Stimulated activated CD4-positive, alpha-beta T cell treated with anti-CD3 and anti-CD28 coated beads, Interleukin-1b, Interleukin-23, amount 100 ng/mL, for 24 hours (primary cell): ENCODE results near the gene HRAS.
"Not testable (repeated sequence)": the region's sequence is repeated elsewhere in the genome, so short reads cannot be mapped to it uniquely, and the experiment has no call there.

Experiments used
- DNase-seq, 4 experiments: peaks; one replicate each; pipeline ENCODE4 v3.0.0-alpha.2; 2020; ENCODE audit warnings: low read depth in 4 of 4, low spot score in 1 of 4

The HRAS gene

DNA sequence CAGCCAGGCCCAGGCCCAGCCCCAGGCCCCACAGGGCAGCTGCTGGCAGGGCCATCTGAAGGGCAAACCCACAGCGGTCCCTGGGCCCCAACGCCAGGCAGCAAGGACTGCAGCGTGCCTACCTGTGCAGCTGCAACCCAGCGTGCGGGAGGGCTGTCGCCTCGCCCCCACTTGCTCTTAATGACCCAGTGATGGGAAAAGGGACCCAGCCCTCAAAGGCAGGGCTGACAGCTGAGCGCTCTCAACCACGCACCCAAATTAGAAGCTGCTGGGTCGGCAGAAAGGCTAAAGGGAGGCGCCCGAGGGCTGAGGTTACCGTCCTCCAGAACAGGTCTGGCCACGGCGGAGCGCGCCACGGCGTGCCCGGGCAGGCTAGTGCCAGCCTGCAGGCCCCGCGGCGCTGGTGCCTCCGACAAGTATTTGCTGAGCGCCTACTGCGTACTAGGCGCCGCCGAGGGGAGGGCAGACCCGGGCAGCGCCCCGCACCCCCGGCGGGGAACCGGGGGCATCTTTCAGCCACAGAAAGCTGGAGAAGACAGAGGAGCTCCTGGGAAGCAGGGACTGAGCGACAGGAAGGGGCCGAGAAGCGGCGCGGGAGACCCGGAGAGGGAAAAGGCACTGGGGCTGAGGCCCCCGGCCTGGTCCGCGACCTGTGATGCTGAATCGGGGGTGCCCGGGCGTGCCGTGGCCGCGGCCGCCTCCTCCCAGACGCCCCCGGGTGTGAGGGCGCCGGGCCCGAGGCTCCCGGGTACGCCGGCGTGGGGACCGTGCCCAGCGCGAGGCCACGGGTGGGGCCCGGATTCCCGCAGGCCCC lies 773 bp downstream of the HRAS start:
- peak in 1 of 4 experiments; percentile 18 for DNase-seq

DNA sequence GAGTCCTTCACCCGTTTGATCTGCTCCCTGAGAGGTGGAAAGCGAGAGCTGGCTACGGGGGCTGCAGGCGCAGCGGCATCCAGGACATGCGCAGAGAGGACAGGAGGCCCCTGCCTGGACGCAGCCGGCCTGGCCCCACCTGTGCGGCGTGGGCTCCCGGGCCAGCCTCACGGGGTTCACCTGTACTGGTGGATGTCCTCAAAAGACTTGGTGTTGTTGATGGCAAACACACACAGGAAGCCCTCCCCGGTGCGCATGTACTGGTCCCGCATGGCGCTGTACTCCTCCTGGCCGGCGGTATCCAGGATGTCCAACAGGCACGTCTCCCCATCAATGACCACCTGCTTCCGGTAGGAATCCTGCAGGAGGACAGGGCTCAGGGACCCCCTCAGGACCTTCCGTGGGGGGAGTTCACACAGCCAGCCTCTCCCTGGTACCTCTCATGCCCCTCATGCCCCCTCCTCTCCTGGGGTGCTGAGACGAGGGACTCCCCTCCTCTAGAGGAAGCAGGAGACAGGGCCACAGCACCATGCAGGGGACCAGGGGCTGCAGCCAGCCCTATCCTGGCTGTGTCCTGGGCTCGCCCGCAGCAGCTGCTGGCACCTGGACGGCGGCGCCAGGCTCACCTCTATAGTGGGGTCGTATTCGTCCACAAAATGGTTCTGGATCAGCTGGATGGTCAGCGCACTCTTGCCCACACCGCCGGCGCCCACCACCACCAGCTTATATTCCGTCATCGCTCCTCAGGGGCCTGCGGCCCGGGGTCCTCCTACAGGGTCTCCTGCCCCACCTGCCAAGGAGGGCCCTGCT lies 1.6 kb downstream of the HRAS start:
- no peak for DNase-seq

DNA sequence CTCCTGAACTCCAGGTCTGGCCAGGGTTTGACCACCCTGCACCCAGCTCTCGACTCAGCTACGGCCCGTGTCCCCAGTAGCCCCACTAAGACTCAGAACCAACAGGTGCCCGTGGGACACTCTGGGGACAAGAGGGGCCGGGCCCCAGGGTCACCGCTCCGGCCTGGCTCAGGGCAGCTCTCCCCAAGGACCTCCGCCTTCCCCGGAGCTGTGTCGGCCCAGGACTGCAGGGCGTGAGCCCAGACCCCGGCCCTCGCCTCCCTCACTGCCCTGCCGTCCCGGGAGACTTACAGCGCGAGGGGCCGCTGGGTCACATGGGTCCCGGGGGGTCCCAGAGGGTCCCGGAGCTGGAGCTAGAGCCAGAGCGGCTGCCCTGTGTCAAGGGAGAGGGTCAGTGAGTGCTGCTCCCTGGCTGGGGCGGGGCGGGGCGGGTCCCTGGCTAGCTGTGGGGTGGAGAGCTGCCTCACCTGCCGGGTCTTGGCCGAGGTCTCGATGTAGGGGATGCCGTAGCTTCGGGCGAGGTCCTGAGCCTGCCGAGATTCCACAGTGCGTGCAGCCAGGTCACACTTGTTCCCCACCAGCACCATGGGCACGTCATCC lies 2.3 kb downstream of the HRAS start:
- DNase-seq = no peak

DNA sequence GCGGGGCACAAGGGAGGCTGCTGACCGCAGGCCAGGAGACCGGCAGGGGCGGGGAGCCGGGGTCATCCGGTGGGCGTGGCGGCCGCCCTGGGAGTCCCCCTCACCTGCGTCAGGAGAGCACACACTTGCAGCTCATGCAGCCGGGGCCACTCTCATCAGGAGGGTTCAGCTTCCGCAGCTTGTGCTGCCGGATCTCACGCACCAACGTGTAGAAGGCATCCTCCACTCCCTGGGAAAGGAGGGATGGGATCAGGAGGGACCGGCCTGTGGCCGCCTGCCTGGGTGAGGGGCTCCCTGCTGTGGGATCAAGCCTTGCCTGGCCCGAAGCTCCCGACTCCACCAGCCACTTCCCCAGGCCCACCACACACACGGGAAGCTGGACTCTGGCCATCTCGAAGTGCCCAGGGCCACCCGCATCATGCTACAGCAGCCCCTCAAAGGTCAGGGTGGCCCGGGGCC lies 2.8 kb downstream of the HRAS start:
- no peak for DNase-seq

DNA sequence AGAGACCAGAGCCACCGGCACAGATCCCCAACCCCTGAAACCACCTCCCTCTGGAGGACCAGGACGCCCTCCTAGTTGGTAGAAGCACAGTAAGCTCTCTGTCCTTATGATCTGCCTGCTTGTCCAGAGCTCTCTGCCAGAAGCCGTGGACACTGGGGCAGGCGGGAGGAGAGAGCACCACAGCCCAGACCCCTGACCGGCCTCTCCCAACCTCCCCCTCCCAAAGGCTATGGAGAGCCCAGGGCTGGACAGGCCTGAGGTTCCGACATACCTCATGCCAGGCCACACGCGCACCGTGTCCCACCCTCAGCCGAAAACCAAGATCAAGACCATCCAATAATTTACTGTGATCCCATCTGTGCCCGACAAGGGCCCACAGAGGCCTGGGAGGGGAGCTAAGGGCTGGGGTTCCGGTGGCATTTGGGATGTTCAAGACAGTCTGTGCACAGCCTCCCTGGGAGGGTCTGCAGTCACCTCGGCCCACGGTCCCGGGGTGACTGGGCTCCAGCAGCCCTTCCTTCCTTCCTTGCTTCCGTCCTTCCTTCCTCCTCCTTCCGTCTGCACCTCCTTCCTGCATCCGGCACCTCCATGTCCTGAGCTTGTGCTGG lies 3.4 kb downstream of the HRAS start:
- no peak for DNase-seq

DNA sequence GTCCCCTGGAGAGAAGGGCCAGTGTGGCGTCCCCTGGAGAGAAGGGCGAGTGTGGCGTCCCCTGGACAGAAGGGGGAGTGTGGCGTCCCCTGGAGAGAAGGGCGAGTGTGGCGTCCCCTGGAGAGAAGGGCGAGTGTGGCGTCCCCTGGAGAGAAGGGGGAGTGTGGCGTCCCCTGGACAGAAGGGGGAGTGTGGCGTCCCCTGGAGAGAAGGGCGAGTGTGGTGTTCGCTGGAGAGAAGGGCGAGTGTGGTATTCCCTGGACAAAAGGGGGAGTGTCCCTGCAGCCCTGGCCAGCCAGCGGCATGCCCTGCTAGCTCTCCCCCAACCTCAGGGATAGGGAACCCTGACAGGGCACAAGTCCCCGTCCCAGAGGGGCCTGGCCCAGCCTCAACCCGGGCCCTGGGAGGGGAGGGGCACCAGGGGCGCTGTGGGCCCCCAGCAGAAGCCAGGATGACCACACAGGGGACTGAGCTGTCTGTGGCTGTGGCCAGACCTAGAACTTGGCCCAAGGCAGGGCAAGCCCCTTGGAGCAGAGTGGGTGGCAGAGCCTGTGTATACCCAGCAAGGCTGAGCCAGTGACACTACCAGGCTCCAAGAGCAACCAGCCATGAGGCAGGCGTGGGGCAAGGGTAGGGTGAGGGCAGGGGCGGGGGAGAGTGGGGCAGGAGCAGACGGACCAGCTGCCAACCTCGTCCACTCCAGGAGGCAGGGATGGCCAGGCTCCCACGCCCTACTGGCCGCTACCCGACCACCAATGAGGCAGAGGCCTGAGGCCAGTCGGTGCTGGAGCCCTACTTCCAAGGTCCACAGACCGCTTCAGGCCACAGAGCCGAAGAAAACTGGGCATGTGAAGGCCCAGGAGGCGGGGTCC lies 4.2 kb downstream of the HRAS start:
- no peak for DNase-seq

DNA sequence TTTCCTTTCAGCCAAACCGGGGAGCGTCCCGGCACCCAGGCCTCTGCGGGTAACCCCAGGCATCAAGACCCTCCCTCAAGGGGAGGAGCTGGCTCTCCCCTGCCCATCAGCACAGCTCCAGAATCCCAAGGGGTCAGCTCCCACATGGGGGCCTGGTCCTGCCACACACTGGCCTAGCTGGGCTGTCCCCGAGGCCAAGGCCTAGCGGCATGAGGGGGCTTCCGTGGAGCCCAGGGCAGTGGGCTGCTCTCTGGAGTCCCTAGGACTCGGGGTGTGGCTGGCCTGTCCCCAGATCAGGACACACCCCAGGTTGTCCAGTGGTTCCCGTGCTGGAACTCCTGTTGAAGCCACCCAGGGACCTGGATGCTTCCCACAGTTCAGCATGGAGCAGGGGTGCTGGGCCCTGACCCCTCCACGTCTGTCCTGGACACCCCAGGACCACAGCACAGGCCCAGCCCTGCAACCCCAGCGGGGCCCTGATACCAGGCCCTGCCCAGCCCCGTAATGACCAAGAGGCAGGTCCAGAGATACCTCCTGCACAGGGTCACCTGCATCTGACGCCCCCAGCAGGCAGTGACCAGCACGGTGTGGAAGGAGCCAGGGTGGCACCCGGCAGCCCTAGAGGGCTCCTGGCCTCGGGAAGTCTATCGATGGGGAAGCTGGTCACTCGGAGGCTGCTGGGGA lies 5.5 kb downstream of the HRAS start:
- DNase-seq = no peak

DNA sequence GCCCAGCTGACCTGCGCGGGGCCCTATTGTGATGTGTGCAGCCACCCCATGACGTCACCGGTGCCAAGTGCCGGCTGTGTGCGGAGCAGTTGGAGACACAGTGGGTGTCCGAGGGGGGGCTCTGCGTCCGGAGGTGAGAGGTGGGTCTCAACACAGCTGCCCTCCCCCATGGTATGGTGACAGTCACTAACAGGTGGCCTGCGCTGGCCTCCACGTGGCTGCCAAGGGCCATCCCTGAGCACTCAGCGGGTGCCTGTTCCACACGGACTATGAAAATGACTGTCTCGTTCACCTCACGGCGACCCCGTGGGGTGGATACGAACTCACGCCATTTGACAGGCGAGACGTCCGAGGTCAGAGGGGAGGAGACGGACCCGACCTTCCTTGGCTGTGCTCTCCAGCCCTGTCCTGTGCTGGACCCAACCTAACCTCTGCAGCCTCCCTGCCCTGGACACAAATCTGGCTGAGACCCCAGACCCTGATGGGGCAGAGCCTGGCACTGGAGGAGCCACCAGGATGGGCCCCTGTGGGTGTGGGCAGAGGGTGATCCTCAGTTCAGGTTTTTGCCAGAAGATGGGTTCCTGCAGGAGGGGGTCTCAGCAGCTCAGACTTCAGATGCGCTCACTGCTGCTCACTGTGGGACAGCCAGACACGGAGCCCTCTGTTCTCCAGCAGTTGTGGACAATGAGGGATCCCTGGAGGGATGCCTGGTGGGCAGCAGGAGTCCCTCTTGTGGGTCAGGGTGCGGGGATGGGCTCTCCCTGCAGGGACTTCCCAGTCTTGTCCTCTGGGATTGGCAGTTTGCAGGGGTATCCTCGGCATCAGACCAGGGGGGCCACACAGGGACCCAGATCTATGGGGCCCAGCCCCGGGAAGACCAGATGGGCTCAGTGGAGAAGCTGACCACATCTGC lies 6.3 kb downstream of the HRAS start:
- DNase-seq = no peak

DNA sequence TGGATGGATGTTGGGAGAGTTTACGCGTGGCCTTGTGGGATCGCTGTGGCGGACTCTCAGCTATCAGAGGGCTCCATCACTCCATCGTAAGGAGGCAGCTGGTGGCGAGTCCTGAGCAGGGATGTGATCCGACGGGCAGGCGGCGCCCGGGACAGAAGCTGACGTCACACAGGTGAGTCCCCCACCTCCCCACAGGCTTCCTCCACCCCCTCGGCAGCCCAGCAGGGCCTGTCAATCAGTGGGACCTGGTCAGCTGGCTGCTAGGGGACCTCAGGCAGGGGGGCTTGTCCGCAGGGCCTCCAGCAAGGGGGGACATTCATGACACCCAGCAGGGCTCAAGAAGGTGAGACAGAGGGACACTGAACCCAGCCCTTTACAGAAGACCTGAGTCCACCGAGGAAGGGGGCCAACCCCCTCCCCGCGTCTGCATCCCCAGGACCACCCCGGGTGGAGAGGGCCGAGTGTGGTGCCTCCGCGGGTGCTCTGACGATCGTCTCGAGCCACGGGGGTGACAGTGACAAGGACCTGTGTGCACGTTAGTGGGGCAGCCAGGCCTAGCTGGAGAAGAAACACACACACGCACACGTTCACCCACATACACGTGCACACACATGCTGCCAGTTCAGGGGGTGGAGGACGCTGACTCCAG lies 7.1 kb downstream of the HRAS start:
- DNase-seq = no peak

DNA sequence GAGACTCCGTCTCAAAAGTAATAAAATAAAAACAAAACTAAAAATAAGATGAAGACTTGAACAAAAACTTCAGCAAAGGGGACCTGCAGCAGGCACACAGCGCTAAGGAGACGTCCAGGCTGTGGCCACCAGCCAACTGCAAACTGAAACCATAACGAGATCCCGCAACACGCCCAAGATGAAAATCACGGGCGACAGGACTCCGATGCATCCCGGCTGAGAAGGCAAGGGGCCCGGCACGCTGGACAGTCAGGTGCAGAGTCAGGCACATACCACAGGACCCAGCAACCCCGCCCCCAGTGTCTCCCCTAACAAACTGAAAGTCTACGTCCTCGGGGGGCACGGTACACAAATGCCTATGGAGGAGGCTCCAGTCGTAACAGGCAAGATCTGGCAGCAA lies 9.2 kb downstream of the HRAS start:
- no peak for DNase-seq

DNA sequence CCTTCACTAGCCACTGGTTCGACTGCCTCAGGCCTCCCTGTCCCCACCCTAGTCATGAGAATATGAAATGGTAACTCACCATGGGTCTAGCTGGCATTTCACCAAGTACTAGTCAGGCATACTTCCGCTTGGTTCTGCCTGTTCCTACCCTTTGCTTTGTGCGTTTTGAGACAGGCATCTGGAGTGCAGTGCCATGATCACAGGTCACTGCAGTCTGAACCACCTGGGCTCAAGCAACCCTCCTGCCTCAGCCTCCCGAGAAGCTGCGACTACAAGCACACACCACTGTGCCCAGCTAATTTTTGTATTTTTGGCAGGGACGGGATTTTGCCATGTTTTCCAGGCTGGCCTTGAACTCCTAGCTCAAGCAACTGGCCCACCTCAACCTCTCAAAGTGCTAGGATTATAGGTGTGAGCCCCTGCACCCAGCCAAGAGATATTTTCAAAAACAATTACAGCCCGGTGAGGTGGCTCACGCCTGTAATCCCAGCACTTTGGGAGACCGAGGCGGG lies 14.1 kb downstream of the HRAS start:
- no peak for DNase-seq

DNA sequence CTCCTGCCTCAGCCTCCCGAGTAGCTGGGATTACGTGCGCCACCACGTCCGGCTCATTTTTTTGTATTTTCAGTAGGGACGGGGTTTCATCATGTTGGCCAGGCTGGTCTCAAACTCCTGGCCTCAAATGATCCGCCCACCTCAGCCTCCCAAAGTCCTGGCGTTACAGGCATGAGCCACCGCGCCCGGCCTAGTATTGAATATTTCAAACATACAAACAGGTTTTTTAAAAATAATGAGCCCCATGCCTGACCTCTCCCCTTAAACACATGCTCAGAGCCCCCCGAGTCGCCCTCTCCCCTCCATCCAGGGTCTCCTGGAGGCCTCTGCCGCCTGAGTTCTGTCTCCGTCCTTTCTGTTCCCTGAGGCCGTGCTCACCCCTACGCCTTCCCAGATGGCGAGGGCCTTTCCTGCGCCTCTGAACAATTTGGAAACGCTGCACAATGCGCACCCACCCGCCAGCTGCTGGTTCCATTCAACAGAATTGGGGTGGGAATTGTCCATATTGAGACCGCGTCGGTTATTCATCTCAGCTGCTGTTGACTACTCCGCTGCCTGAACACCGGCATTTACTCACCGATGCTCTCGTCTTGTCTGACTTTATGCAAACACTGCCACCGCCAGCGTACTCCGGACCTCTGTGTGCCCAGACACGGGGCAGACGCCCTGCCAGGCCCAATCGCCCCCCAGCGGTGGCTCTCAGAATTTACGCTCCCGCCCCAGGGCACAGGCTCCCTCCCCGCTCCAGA lies 14.8 kb downstream of the HRAS start:
- DNase-seq = no peak

DNA sequence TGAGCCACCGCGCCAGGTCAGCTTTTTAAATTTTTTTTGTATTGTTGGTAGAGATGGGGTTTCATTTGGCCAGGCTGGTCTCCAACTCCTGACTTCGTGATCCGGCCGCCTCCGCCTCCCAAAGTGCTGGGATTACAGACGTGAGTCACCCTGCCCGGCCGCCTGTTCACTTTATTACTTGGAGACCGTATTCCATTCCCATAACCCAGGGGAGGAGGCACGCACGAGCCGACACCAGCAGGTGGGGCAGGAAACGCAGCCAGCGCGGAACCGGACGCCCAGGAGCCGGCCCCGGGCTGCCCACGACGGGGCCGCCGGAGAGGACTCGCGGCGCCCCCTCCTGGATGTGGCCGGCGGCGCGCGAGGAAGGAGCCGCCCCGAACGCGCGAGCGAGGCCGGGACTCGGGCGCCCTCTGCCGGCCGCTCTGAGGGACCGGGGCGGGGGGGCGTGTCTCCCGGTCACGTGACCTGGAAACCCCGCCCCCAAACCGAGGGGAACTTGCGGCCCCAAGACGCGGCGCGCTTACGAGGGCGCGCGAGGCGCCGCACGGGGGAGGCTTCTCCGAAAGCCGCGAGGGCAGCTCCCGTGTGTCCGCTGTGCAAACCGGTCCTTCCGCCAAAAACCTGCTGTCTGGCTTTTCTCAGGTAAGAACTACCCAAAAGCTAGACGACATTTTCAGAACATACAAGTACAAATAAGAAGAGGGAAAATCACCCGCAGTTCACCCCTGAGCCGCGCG lies 16.7 kb downstream of the HRAS start:
- DNase-seq = peak; percentile 79 to 92 (median 80)

DNA sequence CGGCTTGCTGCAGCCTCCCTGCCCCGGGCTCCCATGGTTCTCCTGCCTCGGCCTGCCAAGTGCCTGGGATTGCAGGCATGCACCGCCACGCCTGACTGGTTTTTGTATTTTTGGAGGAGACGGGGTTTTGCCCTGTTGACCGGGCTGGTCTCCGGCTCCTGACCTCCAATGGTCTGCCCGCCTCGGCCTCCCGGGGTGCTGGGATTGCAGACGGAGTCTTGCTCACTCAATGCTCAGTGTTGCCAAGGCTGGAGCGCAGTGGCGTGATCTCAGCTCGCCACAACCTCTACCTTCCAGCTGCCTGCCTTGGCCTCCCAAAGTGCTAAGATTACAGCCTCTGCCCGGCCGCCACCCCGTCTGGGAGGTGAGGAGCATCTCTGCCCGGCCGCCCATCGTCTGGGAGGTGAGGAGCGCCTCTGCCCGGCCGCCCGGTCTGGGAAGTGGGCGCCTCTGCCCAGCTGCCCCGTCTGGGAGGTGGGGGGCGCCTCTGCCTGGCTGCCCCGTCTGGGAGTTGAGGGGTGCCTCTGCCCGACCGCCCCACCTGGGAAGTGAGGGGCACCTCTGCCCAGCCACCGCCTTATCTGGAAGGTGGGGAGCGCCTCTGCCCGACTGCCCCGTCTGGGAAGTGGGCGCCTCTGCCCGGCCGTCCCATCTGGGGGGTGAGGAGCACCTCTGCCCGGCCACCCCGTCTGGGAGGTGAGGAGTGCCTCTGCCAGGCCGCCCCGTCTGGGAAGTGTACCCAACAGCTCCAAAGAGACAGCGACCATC lies 18.3 kb downstream of the HRAS start:
- not testable (repeated sequence) for DNase-seq

DNA sequence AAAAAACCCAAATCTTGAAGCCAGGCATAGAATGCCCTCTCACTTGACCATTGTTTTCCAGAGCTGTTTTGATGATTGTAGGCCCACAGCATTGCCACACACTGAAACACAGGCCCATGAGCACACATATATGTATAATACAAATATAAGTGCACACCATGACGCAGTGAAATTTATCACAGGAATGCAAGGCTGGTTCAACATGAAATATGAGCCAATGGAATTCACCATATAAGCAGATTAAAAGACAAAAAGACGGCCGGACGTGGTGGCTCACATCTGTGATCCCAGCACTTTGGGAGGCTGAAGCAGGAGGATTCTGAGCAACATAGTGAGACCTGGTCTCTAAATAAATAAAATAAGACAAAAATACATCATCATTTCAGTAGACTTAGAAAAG lies 19.0 kb downstream of the HRAS start:
- DNase-seq = no peak

DNA sequence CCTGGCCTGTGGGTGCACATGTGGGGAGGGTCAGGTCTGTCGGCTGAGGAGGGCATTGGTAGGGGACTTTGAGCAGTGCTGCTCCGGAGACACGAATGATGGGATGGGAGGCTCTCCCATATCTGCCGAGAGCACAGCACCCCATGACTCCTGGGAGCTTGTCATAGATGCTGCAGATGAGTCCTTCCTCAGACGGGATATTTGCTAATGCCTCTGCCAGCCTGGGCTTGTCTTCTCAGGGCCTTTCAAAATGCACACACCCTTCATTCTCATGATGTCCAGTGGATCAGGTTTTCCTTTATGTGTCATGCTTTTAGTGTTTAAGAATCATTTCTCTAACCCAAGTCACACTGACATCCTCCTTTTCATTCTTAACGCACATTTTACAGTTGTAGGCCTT lies 20.2 kb downstream of the HRAS start:
- DNase-seq = no peak
